Measurements from ENCODE around the gene LAT. TPM values are rescaled to one million over a fixed set of nuclear protein-coding genes. Genes with fewer than 3 reads are reported as not detected.

LAT gene
- total RNA-seq, 1 donor from 2014 or later: 0.53 TPM

DNA sequence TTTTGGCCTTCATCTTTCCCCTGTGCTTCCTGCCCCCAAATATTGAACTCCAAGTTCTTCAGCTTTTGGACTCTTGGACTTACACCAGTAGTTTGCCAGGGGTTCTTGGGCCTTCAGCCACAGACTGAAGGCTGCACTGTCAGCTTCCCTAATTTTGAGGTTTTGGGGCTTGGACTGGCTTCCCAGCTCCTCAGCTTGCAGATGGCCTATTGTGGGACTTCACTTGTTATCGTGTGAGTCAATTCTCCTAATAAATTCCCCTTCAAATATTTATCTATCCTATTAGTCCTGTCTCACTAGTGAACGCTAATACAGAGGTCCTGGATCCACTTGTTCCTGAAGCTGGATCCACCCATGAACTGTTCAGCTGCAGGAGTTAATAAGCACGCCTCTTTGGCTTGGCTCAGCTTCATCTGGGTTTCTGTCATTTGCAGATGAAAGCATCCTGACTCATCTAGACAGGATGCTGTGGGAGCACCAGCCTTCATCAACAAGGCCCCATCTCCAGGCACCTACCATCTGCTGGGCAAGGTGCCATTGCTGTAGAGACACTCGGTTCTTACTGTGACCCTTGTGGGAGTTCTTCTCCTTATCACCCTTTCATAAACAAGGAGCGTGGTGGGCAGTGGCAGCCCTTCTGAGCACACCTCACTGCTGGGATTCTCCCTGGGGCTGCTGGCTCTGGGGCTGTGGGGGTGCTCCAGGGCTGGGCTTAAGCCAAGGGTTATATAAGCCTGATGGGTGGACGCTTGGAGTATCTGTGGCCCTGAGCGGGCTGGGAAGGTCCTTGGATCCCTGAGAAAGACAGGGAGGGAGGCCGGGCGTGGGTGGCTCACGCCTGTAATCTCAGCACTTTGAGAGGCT lies 23.1 kb downstream of the LAT start:
- TF ChIP-seq, protein P1, sequence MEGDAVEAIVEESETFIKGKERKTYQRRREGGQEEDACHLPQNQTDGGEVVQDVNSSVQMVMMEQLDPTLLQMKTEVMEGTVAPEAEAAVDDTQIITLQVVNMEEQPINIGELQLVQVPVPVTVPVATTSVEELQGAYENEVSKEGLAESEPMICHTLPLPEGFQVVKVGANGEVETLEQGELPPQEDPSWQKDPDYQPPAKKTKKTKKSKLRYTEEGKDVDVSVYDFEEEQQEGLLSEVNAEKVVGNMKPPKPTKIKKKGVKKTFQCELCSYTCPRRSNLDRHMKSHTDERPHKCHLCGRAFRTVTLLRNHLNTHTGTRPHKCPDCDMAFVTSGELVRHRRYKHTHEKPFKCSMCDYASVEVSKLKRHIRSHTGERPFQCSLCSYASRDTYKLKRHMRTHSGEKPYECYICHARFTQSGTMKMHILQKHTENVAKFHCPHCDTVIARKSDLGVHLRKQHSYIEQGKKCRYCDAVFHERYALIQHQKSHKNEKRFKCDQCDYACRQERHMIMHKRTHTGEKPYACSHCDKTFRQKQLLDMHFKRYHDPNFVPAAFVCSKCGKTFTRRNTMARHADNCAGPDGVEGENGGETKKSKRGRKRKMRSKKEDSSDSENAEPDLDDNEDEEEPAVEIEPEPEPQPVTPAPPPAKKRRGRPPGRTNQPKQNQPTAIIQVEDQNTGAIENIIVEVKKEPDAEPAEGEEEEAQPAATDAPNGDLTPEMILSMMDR (IDR thresholded peaks at IDR 0.05; ENCODE audit: insufficient read depth, low read length, severe bottlenecking): no peak
- FAIRE-seq: no peak
- peak; percentile 29 for DNase-seq (ENCODE audit: low read depth)

DNA sequence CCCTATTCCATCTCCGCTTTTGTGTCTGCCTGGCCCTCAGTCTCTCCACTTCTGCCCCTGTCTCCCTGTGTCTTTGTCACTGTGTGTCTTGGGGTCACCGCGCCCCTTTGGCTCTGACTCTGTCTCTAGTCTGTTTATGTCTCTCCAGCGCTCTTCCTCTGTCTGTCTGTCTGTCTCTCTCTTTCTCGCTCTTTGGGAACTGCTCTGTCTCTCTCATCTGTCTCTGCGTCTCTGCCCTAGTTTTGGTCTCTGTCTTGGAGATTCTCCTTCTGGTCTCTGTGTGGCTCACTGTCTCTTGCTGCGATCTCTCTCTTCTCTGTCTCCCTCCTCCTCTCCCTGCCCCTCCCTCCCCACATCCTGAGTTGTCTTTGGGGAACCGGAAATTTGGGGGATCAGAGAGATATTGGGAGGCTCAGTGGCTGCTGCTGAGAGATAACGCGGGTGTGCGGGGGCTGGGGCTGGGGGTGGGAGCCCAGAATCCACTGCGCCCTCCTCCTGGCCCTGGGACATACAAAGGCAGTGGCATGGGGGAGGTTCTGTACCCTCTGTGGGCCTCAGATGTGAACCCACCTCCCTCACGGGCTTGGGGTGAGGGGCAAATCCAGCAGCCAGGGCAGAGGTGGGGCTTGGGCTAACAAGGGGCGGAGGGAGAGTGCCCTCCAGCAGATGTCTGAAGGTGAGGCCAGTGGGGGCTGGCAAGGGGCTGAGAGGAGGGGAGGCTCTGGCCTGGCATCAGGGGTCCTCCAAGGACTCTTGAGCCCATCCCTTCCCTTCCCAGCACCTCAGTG lies 24.4 kb downstream of the LAT start:
- TF ChIP-seq, protein P1 (IDR thresholded peaks at IDR 0.05; ENCODE audit: insufficient read depth, low read length, severe bottlenecking): no peak
- DNase-seq (ENCODE audit: low read depth) (no peak), FAIRE-seq (no peak)
- H3K36me3 ChIP-seq (ENCODE audit: control insufficient read depth, insufficient read depth, low read length): no peaks in the 10 kb centered on the region
- H3K27me3 ChIP-seq (ENCODE audit: control insufficient read depth, insufficient read depth, low read length): no peaks in the 10 kb centered on the region
- H3K4me3 ChIP-seq (ENCODE audit: low read depth, low read length): no peak overlapping the region

More for the DNA sequence above, 23.1 kb downstream of the LAT start:
- Histone ChIP-seq H3K36me3 (ENCODE audit: control insufficient read depth, insufficient read depth, low read length) (no peaks in the 10 kb centered on the region), H3K4me3 (ENCODE audit: low read depth, low read length) (no peak overlapping the region), H3K27me3 (ENCODE audit: control insufficient read depth, insufficient read depth, low read length) (no peaks in the 10 kb centered on the region)

DNA sequence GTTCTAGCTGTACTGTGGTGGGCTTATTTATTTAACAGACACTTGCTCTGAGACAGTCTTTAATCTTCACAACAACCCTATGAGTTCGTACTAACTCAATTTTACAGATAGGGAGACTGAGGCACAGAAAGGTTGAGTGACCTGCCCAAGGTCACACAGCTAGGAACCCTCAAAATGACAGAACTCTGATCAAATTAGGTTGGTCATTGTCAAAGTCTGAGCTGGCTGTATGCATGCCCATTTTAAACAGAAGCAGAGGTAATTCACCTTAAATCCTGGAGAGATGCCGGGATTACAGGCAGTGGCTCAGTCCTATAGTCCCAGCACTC lies 24.9 kb downstream of the LAT start:
- H3K36me3 ChIP-seq (ENCODE audit: control insufficient read depth, insufficient read depth, low read length): no peaks in the 10 kb centered on the region
- H3K4me3 ChIP-seq (ENCODE audit: low read depth, low read length): no peak overlapping the region
- H3K27me3 ChIP-seq (ENCODE audit: control insufficient read depth, insufficient read depth, low read length): no peaks in the 10 kb centered on the region
- DNase-seq (ENCODE audit: low read depth) (no peak), FAIRE-seq (no peak)
- TF ChIP-seq, protein P1 (IDR thresholded peaks at IDR 0.05; ENCODE audit: insufficient read depth, low read length, severe bottlenecking): no peak

DNA sequence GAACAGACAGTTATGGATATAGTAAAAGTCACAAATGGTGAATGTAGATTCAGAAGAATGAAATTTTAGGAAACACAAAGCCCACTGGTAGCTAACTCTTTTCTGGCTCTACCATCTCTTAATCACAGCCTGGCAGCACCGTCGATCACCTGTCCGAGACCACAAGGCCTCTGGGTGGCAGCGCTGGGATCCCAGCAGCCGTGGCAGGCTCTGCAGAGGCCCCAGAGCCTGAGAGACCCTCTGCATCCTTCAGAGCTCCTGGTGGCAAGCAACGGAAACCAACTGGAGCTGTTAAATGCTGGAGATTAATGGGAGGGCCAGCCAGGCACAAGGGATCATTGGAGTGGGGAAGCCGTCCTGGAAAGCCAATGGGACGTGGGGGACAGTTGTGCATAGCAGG lies 26.3 kb downstream of the LAT start:
- no peaks in the 10 kb centered on the region for H3K27me3 ChIP-seq (ENCODE audit: control insufficient read depth, insufficient read depth, low read length)
- no peak overlapping the region for H3K4me3 ChIP-seq (ENCODE audit: low read depth, low read length)
- FAIRE-seq: no peak
- no peak for DNase-seq (ENCODE audit: low read depth)
- TF ChIP-seq, protein P1 (IDR thresholded peaks at IDR 0.05; ENCODE audit: insufficient read depth, low read length, severe bottlenecking): no peak
- H3K36me3 ChIP-seq (ENCODE audit: control insufficient read depth, insufficient read depth, low read length): no peaks in the 10 kb centered on the region

DNA sequence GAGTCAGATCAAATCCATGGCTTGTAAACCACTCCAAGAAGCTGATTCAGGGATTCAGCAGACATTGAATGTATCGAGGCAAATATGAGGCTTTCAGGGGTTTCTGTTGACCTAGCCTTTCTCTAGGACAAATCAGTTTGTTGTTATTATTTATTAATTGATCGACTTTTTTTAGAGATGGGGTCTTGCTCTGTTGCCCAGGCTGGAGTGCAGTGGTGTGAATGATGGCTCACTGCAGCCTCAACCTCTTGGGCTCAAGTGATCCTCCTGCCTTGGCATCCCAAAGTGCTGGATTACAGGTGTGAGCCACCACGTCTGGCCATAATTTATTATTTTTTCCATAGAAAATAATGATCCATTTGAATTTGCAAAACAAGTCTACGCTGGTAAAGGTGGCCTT lies 27.0 kb downstream of the LAT start:
- DNase-seq (ENCODE audit: low read depth) (no peak), FAIRE-seq (no peak)
- no peak overlapping the region for H3K4me3 ChIP-seq (ENCODE audit: low read depth, low read length)
- TF ChIP-seq, protein P1 (IDR thresholded peaks at IDR 0.05; ENCODE audit: insufficient read depth, low read length, severe bottlenecking): no peak
- H3K27me3 ChIP-seq (ENCODE audit: control insufficient read depth, insufficient read depth, low read length): no peaks in the 10 kb centered on the region
- H3K36me3 ChIP-seq (ENCODE audit: control insufficient read depth, insufficient read depth, low read length): no peaks in the 10 kb centered on the region

Measured in bronchial epithelial cell (primary cell).